HG03442 (cell line): ENCODE results near the gene CREG1.

Source experiments
- ATAC-seq: cut with Tn5 transposase; IDR thresholded peaks from one replicate; pipeline ENCODE4 v1.9.1; 2021; ENCODE audit warnings: mild to moderate bottlenecking, moderate library complexity; ENCODE audit not compliant: unreplicated experiment

The CREG1 gene

GRCh38 chr1:167532964-167533824, 20.4 kb downstream of the CREG1 start:
- ATAC-seq, result no peak

GRCh38 chr1:167532375-167532774, 21.2 kb downstream of the CREG1 start:
- ATAC-seq, result no peak

- no peak for ATAC-seq
Measured at GRCh38 chr1:167529829-167530474, 23.6 kb downstream of the CREG1 start.

- no peak for ATAC-seq
Measured at GRCh38 chr1:167528057-167528728, 25.4 kb downstream of the CREG1 start.

- no peak for ATAC-seq
Measured at GRCh38 chr1:167526667-167527383, 26.7 kb downstream of the CREG1 start.

GRCh38 chr1:167524651-167525050, 28.9 kb downstream of the CREG1 start:
- ATAC-seq, result no peak

- ATAC-seq, result no peak
Measured at GRCh38 chr1:167522246-167522645, 31.3 kb downstream of the CREG1 start.

GRCh38 chr1:167520711-167521206, 32.8 kb downstream of the CREG1 start:
- no peak for ATAC-seq

GRCh38 chr1:167518331-167518700, 35.2 kb downstream of the CREG1 start, which contains the start of gene CD247:
TSS of gene CD247 (minus strand) at chr1:167518529. CDS start at chr1:167518465, 64 bp downstream.
- no peak for ATAC-seq

GRCh38 chr1:167517535-167518330, 35.8 kb downstream of the CREG1 start:
- no peak for ATAC-seq

GRCh38 chr1:167516404-167517388, 36.9 kb downstream of the CREG1 start:
- no peak for ATAC-seq

GRCh38 chr1:167515893-167516321, 37.7 kb downstream of the CREG1 start:
- ATAC-seq, result no peak

GRCh38 chr1:167515461-167515860, 38.1 kb downstream of the CREG1 start:
- no peak for ATAC-seq

- no peak for ATAC-seq
Measured at GRCh38 chr1:167514288-167514687, 39.3 kb downstream of the CREG1 start.

- ATAC-seq, result no peak
Measured at GRCh38 chr1:167512046-167512654, 41.4 kb downstream of the CREG1 start.

- no peak for ATAC-seq
Measured at GRCh38 chr1:167511374-167511986, 42.1 kb downstream of the CREG1 start.

- no peak for ATAC-seq
Measured at GRCh38 chr1:167510881-167511280, 42.7 kb downstream of the CREG1 start.

GRCh38 chr1:167510244-167510643, 43.3 kb downstream of the CREG1 start:
- ATAC-seq, result no peak
